DND-41 (cell line): ENCODE results near the gene CFAP20DC.
"Not testable (repeated sequence)": the region's sequence is repeated elsewhere in the genome, so short reads cannot be mapped to it uniquely, and the experiment has no call there.

Experiments used
- EZH2 ChIP-seq: IDR thresholded peaks from 3 replicates; pipeline ENCODE4 v1.6.1; 2012; ENCODE audit warnings: borderline replicate concordance, low read depth, mild to moderate bottlenecking, moderate library complexity, low read length, inconsistent platforms; ENCODE audit not compliant: severe bottlenecking
- TF ChIP-seq, protein P1 (sequence below): IDR thresholded peaks from 2 replicates; pipeline ENCODE4 v1.5.1; 2012; ENCODE audit warnings: borderline replicate concordance, low read length, moderate library complexity, mild to moderate bottlenecking; ENCODE audit not compliant: poor library complexity, severe bottlenecking; ENCODE audit errors: extremely low read depth

DNA sequence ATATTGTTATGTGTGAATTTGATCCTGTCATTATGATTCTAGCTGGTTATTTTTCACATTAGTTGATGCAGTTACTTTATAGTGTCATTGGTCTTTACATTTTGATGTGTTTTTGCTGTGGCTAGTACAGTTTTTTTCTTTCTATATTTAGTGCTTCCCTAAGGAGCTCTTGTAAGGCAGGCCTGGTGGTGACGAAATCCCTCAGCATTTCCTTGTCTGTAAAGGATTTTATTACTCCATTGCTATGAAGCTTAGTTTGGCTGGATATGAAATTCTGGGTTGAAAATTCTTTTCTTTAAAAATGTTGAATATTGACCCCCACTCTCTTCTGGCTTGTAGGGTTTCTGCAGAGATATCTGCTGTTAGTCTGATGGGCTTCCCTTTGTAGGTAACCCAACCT, 48.7 kb upstream of the CFAP20DC start:
- TF ChIP-seq, protein P1, sequence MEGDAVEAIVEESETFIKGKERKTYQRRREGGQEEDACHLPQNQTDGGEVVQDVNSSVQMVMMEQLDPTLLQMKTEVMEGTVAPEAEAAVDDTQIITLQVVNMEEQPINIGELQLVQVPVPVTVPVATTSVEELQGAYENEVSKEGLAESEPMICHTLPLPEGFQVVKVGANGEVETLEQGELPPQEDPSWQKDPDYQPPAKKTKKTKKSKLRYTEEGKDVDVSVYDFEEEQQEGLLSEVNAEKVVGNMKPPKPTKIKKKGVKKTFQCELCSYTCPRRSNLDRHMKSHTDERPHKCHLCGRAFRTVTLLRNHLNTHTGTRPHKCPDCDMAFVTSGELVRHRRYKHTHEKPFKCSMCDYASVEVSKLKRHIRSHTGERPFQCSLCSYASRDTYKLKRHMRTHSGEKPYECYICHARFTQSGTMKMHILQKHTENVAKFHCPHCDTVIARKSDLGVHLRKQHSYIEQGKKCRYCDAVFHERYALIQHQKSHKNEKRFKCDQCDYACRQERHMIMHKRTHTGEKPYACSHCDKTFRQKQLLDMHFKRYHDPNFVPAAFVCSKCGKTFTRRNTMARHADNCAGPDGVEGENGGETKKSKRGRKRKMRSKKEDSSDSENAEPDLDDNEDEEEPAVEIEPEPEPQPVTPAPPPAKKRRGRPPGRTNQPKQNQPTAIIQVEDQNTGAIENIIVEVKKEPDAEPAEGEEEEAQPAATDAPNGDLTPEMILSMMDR = not testable (repeated sequence)
- TF ChIP-seq EZH2 = not testable (repeated sequence)
